H9 (cell line): ENCODE measurements around the gene SAMD14. TPM values are rescaled to one million over a fixed set of nuclear protein-coding genes. Genes with fewer than 3 reads are reported as not detected.

ENCODE experiments used
- DNase-seq: peaks from one replicate; pipeline ENCODE4 v3.0.0-alpha.2; 2017
- H2AFZ ChIP-seq: one replicate; pipeline ENCODE4 v1.6.1; 2013; ENCODE audit warnings: mild to moderate bottlenecking, low read length, control low read depth, moderate library complexity
- H2AK5ac ChIP-seq: 2 replicates; pipeline ENCODE4 v1.6.1; 2013; ENCODE audit warnings: low read length, control low read depth, mixed read lengths; ENCODE audit not compliant: insufficient read length
- H2BK120ac ChIP-seq: one replicate; pipeline ENCODE4 v1.6.1; 2013; ENCODE audit warnings: low read depth, mild to moderate bottlenecking, low read length, control low read depth, inconsistent platforms; ENCODE audit not compliant: poor library complexity, severe bottlenecking
- H2BK12ac ChIP-seq: 2 replicates; pipeline ENCODE4 v1.6.1; 2013; ENCODE audit warnings: low read length, control low read depth, mixed read lengths, low read depth; ENCODE audit not compliant: insufficient read length
- H2BK15ac ChIP-seq: 2 replicates; pipeline ENCODE4 v1.6.1; 2013; ENCODE audit warnings: low read depth, low read length, control low read depth
- H2BK20ac ChIP-seq: one replicate; pipeline ENCODE4 v1.6.1; 2013; ENCODE audit warnings: low read depth, mild to moderate bottlenecking, low read length, control low read depth, inconsistent platforms; ENCODE audit not compliant: poor library complexity, severe bottlenecking
- H2BK5ac ChIP-seq: 2 replicates; pipeline ENCODE4 v1.6.1; 2013; ENCODE audit warnings: low read length, control low read depth, mixed read lengths; ENCODE audit not compliant: insufficient read length
- H3K14ac ChIP-seq: 2 replicates; pipeline ENCODE4 v1.6.1; 2013; ENCODE audit warnings: low read length, control low read depth; ENCODE audit not compliant: insufficient read depth
- H3K18ac ChIP-seq: 2 replicates; pipeline ENCODE4 v1.6.1; 2013; ENCODE audit warnings: low read depth, mild to moderate bottlenecking, mixed read lengths, low read length, control low read depth; ENCODE audit not compliant: insufficient read length
- H3K23ac ChIP-seq: 2 replicates; pipeline ENCODE4 v1.6.1; 2013; ENCODE audit warnings: low read length, control low read depth, mixed read lengths, low read depth; ENCODE audit not compliant: insufficient read length
- H3K23me2 ChIP-seq: 2 replicates; pipeline ENCODE4 v1.6.1; 2013; ENCODE audit warnings: low read depth, mild to moderate bottlenecking, mixed read lengths, low read length, control low read depth; ENCODE audit not compliant: insufficient read length, poor library complexity, severe bottlenecking
- H3K27ac ChIP-seq: 2 replicates; pipeline ENCODE4 v1.5.1; 2013; ENCODE audit warnings: low read length, control low read depth, mixed read lengths, low read depth; ENCODE audit not compliant: insufficient read length
- H3K27me3 ChIP-seq: 2 replicates; pipeline ENCODE4 v1.6.1; 2013; ENCODE audit warnings: low read length, control low read depth, inconsistent platforms; ENCODE audit not compliant: insufficient read depth
- H3K4ac ChIP-seq: 2 replicates; pipeline ENCODE4 v1.6.1; 2013; ENCODE audit warnings: low read depth, mild to moderate bottlenecking, control low read depth, inconsistent platforms, low read length, moderate library complexity
- H3K4me1 ChIP-seq: 2 replicates; pipeline ENCODE4 v1.6.1; 2013; ENCODE audit warnings: low read length, control low read depth, inconsistent platforms; ENCODE audit not compliant: insufficient read depth
- H3K4me2 ChIP-seq: 2 replicates; pipeline ENCODE4 v1.6.1; 2013; ENCODE audit warnings: low read length, control low read depth, mixed read lengths; ENCODE audit not compliant: insufficient read length, insufficient read depth
- H3K56ac ChIP-seq: 2 replicates; pipeline ENCODE4 v1.6.1; 2013; ENCODE audit warnings: low read depth, mild to moderate bottlenecking, mixed read lengths, low read length, control low read depth; ENCODE audit not compliant: insufficient read length
- H3K79me1 ChIP-seq: 2 replicates; pipeline ENCODE4 v1.6.1; 2013; ENCODE audit warnings: low read depth, mild to moderate bottlenecking, moderate library complexity, low read length, control low read depth, inconsistent platforms; ENCODE audit not compliant: insufficient read depth, poor library complexity, severe bottlenecking
- H3K79me2 ChIP-seq: 2 replicates; pipeline ENCODE4 v1.6.1; 2013; ENCODE audit warnings: low read length, control low read depth, inconsistent platforms; ENCODE audit not compliant: insufficient read depth
- H3K9ac ChIP-seq: 2 replicates; pipeline ENCODE4 v1.6.1; 2013; ENCODE audit warnings: low read length, control low read depth, mixed read lengths; ENCODE audit not compliant: insufficient read length; ENCODE audit errors: extremely low read depth
- H3K9me3 ChIP-seq: one replicate; pipeline ENCODE4 v1.6.1; 2013; ENCODE audit warnings: low read depth, low read length, inconsistent platforms; ENCODE audit not compliant: control insufficient read depth
- H3T11ph ChIP-seq: one replicate; pipeline ENCODE4 v1.6.1; 2013; ENCODE audit warnings: mild to moderate bottlenecking, low read length, control low read depth, inconsistent platforms
- H4K20me1 ChIP-seq: one replicate; pipeline ENCODE4 v1.6.1; 2013; ENCODE audit not compliant: control insufficient read depth, insufficient read length, insufficient read depth
- H4K5ac ChIP-seq: 2 replicates; pipeline ENCODE4 v1.6.1; 2013; ENCODE audit warnings: low read depth, mild to moderate bottlenecking, mixed read lengths, low read length, control low read depth; ENCODE audit not compliant: insufficient read length
- H4K8ac ChIP-seq: replicated peaks from 2 replicates; pipeline ENCODE4 v1.6.1; 2013; ENCODE audit warnings: low read length, control low read depth, mixed read lengths, low read depth; ENCODE audit not compliant: insufficient read length
- H4K91ac ChIP-seq: 2 replicates; pipeline ENCODE4 v1.6.1; 2013; ENCODE audit warnings: low read depth, mild to moderate bottlenecking, moderate library complexity, mixed read lengths, low read length, control low read depth; ENCODE audit not compliant: insufficient read length
- H3K27ac Mint-ChIP-seq, 3 experiments: 2 replicates in 2 of 3; 3 replicates in 1 of 3; pipeline ENCODE4 v1.8.0; 2020 to 2021; ENCODE audit warnings: mixed read lengths in 3 of 3, mild to moderate bottlenecking in 1 of 3, moderate library complexity in 1 of 3
- H3K27me3 Mint-ChIP-seq: 2 replicates; pipeline ENCODE4 v1.8.0; 2021; ENCODE audit warnings: low read depth, mild to moderate bottlenecking, moderate library complexity, mixed read lengths
- H3K36me3 Mint-ChIP-seq, 3 experiments: 2 replicates in 2 of 3; 3 replicates in 1 of 3; pipeline ENCODE4 v1.8.0; 2020 to 2021; ENCODE audit warnings: low read depth in 3 of 3, mixed read lengths in 3 of 3; ENCODE audit not compliant: insufficient read depth in 1 of 3
- H3K4me1 Mint-ChIP-seq, 2 experiments: 2 replicates each; pipeline ENCODE4 v1.8.0; 2020; ENCODE audit warnings: mixed read lengths in 2 of 2
- H3K4me3 Mint-ChIP-seq, 2 experiments: 2 replicates in 1 of 2; 3 replicates in 1 of 2; pipeline ENCODE4 v1.8.0; 2020 to 2021; ENCODE audit warnings: mild to moderate bottlenecking in 2 of 2, mixed read lengths in 2 of 2, moderate library complexity in 1 of 2
- H3K9me3 Mint-ChIP-seq, 2 experiments: 2 replicates in 1 of 2; 3 replicates in 1 of 2; pipeline ENCODE4 v1.8.0; 2020; ENCODE audit warnings: mild to moderate bottlenecking in 2 of 2, mixed read lengths in 2 of 2, moderate library complexity in 1 of 2
- WGBS: extraction: QIAGEN DNeasy Blood & Tissue Kit; methylation state at CpG from one replicate; pipeline ENCODE4 v1.1.7; 2013; ENCODE audit warnings: missing lambda C conversion rate, low lambda C conversion rate, mixed read lengths; ENCODE audit not compliant: insufficient read length; ENCODE audit errors: extremely low coverage; 5-methylcytosine and 5-hydroxymethylcytosine counted together
- total RNA-seq: library from RNA; stranded (reverse); gene quantifications from 2 replicates; pipeline ENCODE4 v1.2.1, GENCODE V29; 2021
- TF ChIP-seq, protein P1 (sequence below): fragments of 200-600 bp; sonication (generic); conservative IDR thresholded peaks from 3 replicates; pipeline ENCODE4 v1.8.0; 2021; ENCODE audit warnings: antibody characterized with exemption, mild to moderate bottlenecking

Gene SAMD14
- total RNA-seq, 1 experiment from 2014 or later, result 5.9 TPM

DNA sequence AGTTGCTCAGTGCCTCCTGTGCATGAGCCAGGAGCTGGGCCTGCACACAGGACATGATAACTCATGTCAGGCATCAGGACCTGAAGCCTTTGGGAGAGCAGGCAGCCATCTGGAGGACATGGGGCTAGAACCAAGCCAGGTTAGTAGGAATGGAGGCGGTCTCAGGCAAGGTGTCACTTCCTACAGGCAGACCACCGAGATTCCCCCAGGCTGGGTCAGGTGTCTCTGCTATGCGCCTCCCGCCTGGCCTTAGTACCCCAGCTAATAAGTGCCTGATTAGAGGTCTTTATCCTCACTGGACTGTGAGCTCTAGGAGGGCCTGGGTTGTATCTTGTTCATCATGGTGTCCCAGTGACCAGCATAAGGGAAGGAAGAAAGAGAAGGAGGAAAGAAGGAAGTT lies 15.6 kb downstream of the SAMD14 start:
- no peak overlapping the region for H2AK5ac ChIP-seq
- Mint-ChIP-seq H3K27ac (no peak overlapping the region), H3K4me3 (no peak overlapping the region), H3K4me1 (peaks cover 16 to 26% of the 10 kb centered on the region in 2 experiments), H3K27me3 (peaks cover 38% of the 10 kb centered on the region), H3K9me3 (no peaks in the 10 kb centered on the region; a peak in 1 of 5 replicates), H3K36me3 (peaks cover 0 to 10% (median 0%) of the 10 kb centered on the region in 3 experiments; a peak in 1 of 7 replicates)
- H4K8ac ChIP-seq, result no peak overlapping the region
- no CpG with 5 or more reads among the region's 4 CpGs for WGBS
- H3K14ac ChIP-seq, result no peak overlapping the region
- no peaks in the 10 kb centered on the region for H3K79me1 ChIP-seq
- no peak overlapping the region for H2BK20ac ChIP-seq
- no peak overlapping the region for H3K18ac ChIP-seq
- no peaks in the 10 kb centered on the region for H3K79me2 ChIP-seq
- no peak overlapping the region for H2AFZ ChIP-seq
- H3K4me2 ChIP-seq, result no peak overlapping the region
- no peak overlapping the region for H2BK5ac ChIP-seq
- no peak overlapping the region for H3K9ac ChIP-seq
- H4K91ac ChIP-seq, result no peak overlapping the region
- no peak overlapping the region for H2BK12ac ChIP-seq
- H3K27me3 ChIP-seq, result no peaks in the 10 kb centered on the region; the same call in 1 of the 2 replicates
- TF ChIP-seq, protein P1, sequence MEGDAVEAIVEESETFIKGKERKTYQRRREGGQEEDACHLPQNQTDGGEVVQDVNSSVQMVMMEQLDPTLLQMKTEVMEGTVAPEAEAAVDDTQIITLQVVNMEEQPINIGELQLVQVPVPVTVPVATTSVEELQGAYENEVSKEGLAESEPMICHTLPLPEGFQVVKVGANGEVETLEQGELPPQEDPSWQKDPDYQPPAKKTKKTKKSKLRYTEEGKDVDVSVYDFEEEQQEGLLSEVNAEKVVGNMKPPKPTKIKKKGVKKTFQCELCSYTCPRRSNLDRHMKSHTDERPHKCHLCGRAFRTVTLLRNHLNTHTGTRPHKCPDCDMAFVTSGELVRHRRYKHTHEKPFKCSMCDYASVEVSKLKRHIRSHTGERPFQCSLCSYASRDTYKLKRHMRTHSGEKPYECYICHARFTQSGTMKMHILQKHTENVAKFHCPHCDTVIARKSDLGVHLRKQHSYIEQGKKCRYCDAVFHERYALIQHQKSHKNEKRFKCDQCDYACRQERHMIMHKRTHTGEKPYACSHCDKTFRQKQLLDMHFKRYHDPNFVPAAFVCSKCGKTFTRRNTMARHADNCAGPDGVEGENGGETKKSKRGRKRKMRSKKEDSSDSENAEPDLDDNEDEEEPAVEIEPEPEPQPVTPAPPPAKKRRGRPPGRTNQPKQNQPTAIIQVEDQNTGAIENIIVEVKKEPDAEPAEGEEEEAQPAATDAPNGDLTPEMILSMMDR, result no peak
- no peak for DNase-seq
- no peak overlapping the region for H3K23ac ChIP-seq
- H3K56ac ChIP-seq, result no peak overlapping the region
- no peak overlapping the region for H3K27ac ChIP-seq
- H4K20me1 ChIP-seq, result no peaks in the 10 kb centered on the region
- no peaks in the 10 kb centered on the region for H3K23me2 ChIP-seq
- H3T11ph ChIP-seq, result no peak overlapping the region
- no peak overlapping the region for H3K4ac ChIP-seq
- no peaks in the 10 kb centered on the region for H3K9me3 ChIP-seq
- no peak overlapping the region for H2BK120ac ChIP-seq
- no peak overlapping the region for H4K5ac ChIP-seq
- peaks cover 9% of the 10 kb centered on the region; the same call in 1 of the 2 replicates for H3K4me1 ChIP-seq
- H2BK15ac ChIP-seq, result no peak overlapping the region
